WTC11 (cell line): ENCODE results near the gene PDK1. TPM values are rescaled to one million over a fixed set of nuclear protein-coding genes. Genes with fewer than 3 reads are reported as not detected.

ENCODE experiments used
- ATAC-seq: fragments of 200-7000 bp; cut with Tn5 transposase; 2 replicates; pipeline ENCODE4 v1.10.0; 2021; ENCODE audit warnings: mild to moderate bottlenecking, moderate library complexity
- CTCF ChIA-PET: fragments of 300-600 bp; sonication (Branson Sonifier 250); formaldehyde crosslinking; loops from one replicate; lab custom pipeline; 2021; ENCODE audit warnings: antibody characterized with exemption; lab: Charles Lee
- POLR2A ChIA-PET: fragments of 350-600 bp; sonication (Branson Sonifier 250); formaldehyde crosslinking; loops from one replicate; lab custom pipeline; 2021; ENCODE audit warnings: antibody characterized with exemption; lab: Charles Lee
- DNase-seq: peaks from one replicate; pipeline ENCODE4 v3.0.0; 2021; ENCODE audit warnings: low spot score
- H3K27ac Mint-ChIP-seq: 2 replicates; pipeline ENCODE4 v1.8.0; 2021; ENCODE audit warnings: mixed read lengths
- H3K27me3 Mint-ChIP-seq: 2 replicates; pipeline ENCODE4 v1.8.0; 2021; ENCODE audit warnings: low read depth, mild to moderate bottlenecking, moderate library complexity, mixed read lengths
- H3K36me3 Mint-ChIP-seq: 2 replicates; pipeline ENCODE4 v1.8.0; 2021; ENCODE audit warnings: mixed read lengths
- H3K4me1 Mint-ChIP-seq: 2 replicates; pipeline ENCODE4 v1.8.0; 2022; ENCODE audit warnings: mixed read lengths
- H3K4me3 Mint-ChIP-seq: 2 replicates; pipeline ENCODE4 v1.8.0; 2021; ENCODE audit warnings: mild to moderate bottlenecking, moderate library complexity, mixed read lengths
- H3K9me3 Mint-ChIP-seq: 2 replicates; pipeline ENCODE4 v1.8.0; 2021; ENCODE audit warnings: mixed read lengths
- ATF1 ChIP-seq: sonication (generic); formaldehyde crosslinking; IDR thresholded peaks from 2 replicates; pipeline ENCODE4 v1.8.1; 2023; ENCODE audit warnings: mild to moderate bottlenecking, moderate library complexity, missing genetic modification reagents
- CREM ChIP-seq: sonication (generic); formaldehyde crosslinking; IDR thresholded peaks from 2 replicates; pipeline ENCODE4 v1.8.1; 2022; ENCODE audit warnings: mild to moderate bottlenecking, missing genetic modification reagents, moderate library complexity
- GABPB1 ChIP-seq: sonication (generic); formaldehyde crosslinking; IDR thresholded peaks from 2 replicates; pipeline ENCODE4 v1.8.1; 2023; ENCODE audit warnings: mild to moderate bottlenecking, missing genetic modification reagents
- HMGA2 ChIP-seq: fragments of 250-450 bp; sonication (Bioruptor Pico); IDR thresholded peaks from 2 replicates; pipeline ENCODE4 v1.4.0; 2021; ENCODE audit warnings: mild to moderate bottlenecking, moderate library complexity
- NFATC4 ChIP-seq: fragments of 250-450 bp; sonication (Bioruptor Pico); IDR thresholded peaks from 2 replicates; pipeline ENCODE4 v1.9.0; 2021; ENCODE audit warnings: mild to moderate bottlenecking
- NFYB ChIP-seq: sonication (generic); formaldehyde crosslinking; conservative IDR thresholded peaks from 2 replicates; pipeline ENCODE4 v1.8.0; 2022; ENCODE audit warnings: low read depth, missing genetic modification reagents
- OVOL2 ChIP-seq: fragments of 250-450 bp; sonication (Bioruptor Pico); IDR thresholded peaks from 2 replicates; pipeline ENCODE4 v1.9.0; 2021; ENCODE audit warnings: mild to moderate bottlenecking, borderline replicate concordance
- SP1 ChIP-seq: sonication (generic); formaldehyde crosslinking; conservative IDR thresholded peaks from 2 replicates; pipeline ENCODE4 v1.8.1; 2022; ENCODE audit warnings: missing genetic modification reagents
- TEAD4 ChIP-seq: sonication (generic); formaldehyde crosslinking; IDR thresholded peaks from 2 replicates; pipeline ENCODE4 v1.8.0; 2022; ENCODE audit warnings: mild to moderate bottlenecking, missing genetic modification reagents
- ZNF121 ChIP-seq: sonication (generic); formaldehyde crosslinking; IDR thresholded peaks from 2 replicates; pipeline ENCODE4 v1.8.0; 2023; ENCODE audit warnings: missing genetic modification reagents
- ZNF232 ChIP-seq: sonication (generic); formaldehyde crosslinking; IDR thresholded peaks from 2 replicates; pipeline ENCODE4 v1.8.0; 2022; ENCODE audit warnings: mild to moderate bottlenecking, missing genetic modification reagents
- ZNF396 ChIP-seq: fragments of 250-450 bp; sonication (Bioruptor Pico); IDR thresholded peaks from 2 replicates; pipeline ENCODE4 v1.8.0; 2021; ENCODE audit warnings: mild to moderate bottlenecking, moderate library complexity, borderline replicate concordance
- ZNF416 ChIP-seq: fragments of 250-450 bp; sonication (Bioruptor Pico); IDR thresholded peaks from 2 replicates; pipeline ENCODE4 v1.9.0; 2021; ENCODE audit warnings: mild to moderate bottlenecking, inconsistent platforms
- ZNF671 ChIP-seq: fragments of 250-450 bp; sonication (Bioruptor Pico); IDR thresholded peaks from 2 replicates; pipeline ENCODE4 v1.8.0; 2021; ENCODE audit warnings: mild to moderate bottlenecking
- total RNA-seq: library from RNA; stranded (reverse); gene quantifications from 3 replicates; pipeline ENCODE4 v1.2.3, GENCODE V29; 2021
- TF ChIP-seq, protein P1 (sequence below): fragments of 250-450 bp; sonication (Bioruptor Pico); IDR thresholded peaks from 2 replicates; pipeline ENCODE4 v1.9.0; 2021; ENCODE audit warnings: mild to moderate bottlenecking, borderline replicate concordance
- TF ChIP-seq, protein P2 (sequence below): sonication (generic); formaldehyde crosslinking; IDR thresholded peaks from 2 replicates; pipeline ENCODE4 v1.8.0; 2022; ENCODE audit warnings: mild to moderate bottlenecking, missing genetic modification reagents
- TF ChIP-seq, protein P3 (sequence below): sonication (generic); formaldehyde crosslinking; IDR thresholded peaks from 2 replicates; pipeline ENCODE4 v1.8.0; 2023; ENCODE audit warnings: missing genetic modification reagents, mild to moderate bottlenecking, borderline replicate concordance
- TF ChIP-seq, protein P4 (sequence below): fragments of 250-450 bp; sonication (Bioruptor Pico); IDR thresholded peaks from 2 replicates; pipeline ENCODE4 v1.9.0; 2021; ENCODE audit warnings: mild to moderate bottlenecking
- TF ChIP-seq, protein P5 (sequence below): fragments of 250-450 bp; sonication (Bioruptor Pico); IDR thresholded peaks from 2 replicates; pipeline ENCODE4 v2.1.2; 2022; ENCODE audit warnings: mild to moderate bottlenecking, moderate library complexity
- TF ChIP-seq, protein P6 (sequence below): fragments of 250-450 bp; sonication (Bioruptor Pico); IDR thresholded peaks from 2 replicates; pipeline ENCODE4 v1.8.0; 2021; ENCODE audit warnings: mild to moderate bottlenecking
- TF ChIP-seq, protein P7 (sequence below): sonication (generic); formaldehyde crosslinking; IDR thresholded peaks from 2 replicates; pipeline ENCODE4 v1.8.1; 2023; ENCODE audit warnings: mild to moderate bottlenecking, missing genetic modification reagents, moderate library complexity
- TF ChIP-seq, protein P8 (sequence below): sonication (generic); formaldehyde crosslinking; IDR thresholded peaks from 2 replicates; pipeline ENCODE4 v1.8.1; 2023; ENCODE audit warnings: mild to moderate bottlenecking, missing genetic modification reagents

PDK1 gene
- total RNA-seq, 1 experiment from 2014 or later, result 22.9 TPM

DNA sequence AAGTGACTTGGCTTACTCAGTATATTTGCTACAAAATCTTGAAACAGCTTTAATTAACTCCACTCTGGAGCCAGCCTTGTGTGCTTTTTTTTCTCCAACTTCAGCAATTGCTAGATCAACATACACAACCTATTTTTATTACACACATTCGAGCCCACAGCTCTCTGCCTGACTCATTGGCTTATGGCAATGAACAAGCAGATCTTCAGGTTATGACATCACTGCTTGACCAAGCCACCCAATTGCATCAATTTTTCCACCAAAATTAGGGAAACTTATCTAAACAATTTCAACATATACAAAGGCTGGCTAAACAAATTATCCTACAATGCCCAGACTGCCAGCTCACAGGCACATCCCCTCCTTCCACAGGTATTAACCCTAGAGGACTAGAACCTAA is 39.6 kb upstream of the PDK1 start (continued):
- TF ChIP-seq, protein P1, sequence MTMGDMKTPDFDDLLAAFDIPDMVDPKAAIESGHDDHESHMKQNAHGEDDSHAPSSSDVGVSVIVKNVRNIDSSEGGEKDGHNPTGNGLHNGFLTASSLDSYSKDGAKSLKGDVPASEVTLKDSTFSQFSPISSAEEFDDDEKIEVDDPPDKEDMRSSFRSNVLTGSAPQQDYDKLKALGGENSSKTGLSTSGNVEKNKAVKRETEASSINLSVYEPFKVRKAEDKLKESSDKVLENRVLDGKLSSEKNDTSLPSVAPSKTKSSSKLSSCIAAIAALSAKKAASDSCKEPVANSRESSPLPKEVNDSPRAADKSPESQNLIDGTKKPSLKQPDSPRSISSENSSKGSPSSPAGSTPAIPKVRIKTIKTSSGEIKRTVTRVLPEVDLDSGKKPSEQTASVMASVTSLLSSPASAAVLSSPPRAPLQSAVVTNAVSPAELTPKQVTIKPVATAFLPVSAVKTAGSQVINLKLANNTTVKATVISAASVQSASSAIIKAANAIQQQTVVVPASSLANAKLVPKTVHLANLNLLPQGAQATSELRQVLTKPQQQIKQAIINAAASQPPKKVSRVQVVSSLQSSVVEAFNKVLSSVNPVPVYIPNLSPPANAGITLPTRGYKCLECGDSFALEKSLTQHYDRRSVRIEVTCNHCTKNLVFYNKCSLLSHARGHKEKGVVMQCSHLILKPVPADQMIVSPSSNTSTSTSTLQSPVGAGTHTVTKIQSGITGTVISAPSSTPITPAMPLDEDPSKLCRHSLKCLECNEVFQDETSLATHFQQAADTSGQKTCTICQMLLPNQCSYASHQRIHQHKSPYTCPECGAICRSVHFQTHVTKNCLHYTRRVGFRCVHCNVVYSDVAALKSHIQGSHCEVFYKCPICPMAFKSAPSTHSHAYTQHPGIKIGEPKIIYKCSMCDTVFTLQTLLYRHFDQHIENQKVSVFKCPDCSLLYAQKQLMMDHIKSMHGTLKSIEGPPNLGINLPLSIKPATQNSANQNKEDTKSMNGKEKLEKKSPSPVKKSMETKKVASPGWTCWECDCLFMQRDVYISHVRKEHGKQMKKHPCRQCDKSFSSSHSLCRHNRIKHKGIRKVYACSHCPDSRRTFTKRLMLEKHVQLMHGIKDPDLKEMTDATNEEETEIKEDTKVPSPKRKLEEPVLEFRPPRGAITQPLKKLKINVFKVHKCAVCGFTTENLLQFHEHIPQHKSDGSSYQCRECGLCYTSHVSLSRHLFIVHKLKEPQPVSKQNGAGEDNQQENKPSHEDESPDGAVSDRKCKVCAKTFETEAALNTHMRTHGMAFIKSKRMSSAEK (CRISPR knock-in tag), result no peak
- TF ChIP-seq ZNF416, result no peak
- TF ChIP-seq ZNF121 (CRISPR knock-in tag), result no peak
- TF ChIP-seq, protein P2, sequence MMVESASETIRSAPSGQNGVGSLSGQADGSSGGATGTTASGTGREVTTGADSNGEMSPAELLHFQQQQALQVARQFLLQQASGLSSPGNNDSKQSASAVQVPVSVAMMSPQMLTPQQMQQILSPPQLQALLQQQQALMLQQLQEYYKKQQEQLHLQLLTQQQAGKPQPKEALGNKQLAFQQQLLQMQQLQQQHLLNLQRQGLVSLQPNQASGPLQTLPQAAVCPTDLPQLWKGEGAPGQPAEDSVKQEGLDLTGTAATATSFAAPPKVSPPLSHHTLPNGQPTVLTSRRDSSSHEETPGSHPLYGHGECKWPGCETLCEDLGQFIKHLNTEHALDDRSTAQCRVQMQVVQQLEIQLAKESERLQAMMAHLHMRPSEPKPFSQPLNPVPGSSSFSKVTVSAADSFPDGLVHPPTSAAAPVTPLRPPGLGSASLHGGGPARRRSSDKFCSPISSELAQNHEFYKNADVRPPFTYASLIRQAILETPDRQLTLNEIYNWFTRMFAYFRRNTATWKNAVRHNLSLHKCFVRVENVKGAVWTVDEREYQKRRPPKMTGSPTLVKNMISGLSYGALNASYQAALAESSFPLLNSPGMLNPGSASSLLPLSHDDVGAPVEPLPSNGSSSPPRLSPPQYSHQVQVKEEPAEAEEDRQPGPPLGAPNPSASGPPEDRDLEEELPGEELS (CRISPR knock-in tag), result no peak
- TF ChIP-seq, protein P3, sequence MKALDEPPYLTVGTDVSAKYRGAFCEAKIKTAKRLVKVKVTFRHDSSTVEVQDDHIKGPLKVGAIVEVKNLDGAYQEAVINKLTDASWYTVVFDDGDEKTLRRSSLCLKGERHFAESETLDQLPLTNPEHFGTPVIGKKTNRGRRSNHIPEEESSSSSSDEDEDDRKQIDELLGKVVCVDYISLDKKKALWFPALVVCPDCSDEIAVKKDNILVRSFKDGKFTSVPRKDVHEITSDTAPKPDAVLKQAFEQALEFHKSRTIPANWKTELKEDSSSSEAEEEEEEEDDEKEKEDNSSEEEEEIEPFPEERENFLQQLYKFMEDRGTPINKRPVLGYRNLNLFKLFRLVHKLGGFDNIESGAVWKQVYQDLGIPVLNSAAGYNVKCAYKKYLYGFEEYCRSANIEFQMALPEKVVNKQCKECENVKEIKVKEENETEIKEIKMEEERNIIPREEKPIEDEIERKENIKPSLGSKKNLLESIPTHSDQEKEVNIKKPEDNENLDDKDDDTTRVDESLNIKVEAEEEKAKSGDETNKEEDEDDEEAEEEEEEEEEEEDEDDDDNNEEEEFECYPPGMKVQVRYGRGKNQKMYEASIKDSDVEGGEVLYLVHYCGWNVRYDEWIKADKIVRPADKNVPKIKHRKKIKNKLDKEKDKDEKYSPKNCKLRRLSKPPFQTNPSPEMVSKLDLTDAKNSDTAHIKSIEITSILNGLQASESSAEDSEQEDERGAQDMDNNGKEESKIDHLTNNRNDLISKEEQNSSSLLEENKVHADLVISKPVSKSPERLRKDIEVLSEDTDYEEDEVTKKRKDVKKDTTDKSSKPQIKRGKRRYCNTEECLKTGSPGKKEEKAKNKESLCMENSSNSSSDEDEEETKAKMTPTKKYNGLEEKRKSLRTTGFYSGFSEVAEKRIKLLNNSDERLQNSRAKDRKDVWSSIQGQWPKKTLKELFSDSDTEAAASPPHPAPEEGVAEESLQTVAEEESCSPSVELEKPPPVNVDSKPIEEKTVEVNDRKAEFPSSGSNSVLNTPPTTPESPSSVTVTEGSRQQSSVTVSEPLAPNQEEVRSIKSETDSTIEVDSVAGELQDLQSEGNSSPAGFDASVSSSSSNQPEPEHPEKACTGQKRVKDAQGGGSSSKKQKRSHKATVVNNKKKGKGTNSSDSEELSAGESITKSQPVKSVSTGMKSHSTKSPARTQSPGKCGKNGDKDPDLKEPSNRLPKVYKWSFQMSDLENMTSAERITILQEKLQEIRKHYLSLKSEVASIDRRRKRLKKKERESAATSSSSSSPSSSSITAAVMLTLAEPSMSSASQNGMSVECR (CRISPR knock-in tag), result no peak
- TF ChIP-seq SP1, result no peak
- TF ChIP-seq CREM (CRISPR knock-in tag), result no peak
- TF ChIP-seq TEAD4, result no peak
- TF ChIP-seq, protein P4, sequence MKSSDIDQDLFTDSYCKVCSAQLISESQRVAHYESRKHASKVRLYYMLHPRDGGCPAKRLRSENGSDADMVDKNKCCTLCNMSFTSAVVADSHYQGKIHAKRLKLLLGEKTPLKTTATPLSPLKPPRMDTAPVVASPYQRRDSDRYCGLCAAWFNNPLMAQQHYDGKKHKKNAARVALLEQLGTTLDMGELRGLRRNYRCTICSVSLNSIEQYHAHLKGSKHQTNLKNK (CRISPR knock-in tag), result no peak

DNA sequence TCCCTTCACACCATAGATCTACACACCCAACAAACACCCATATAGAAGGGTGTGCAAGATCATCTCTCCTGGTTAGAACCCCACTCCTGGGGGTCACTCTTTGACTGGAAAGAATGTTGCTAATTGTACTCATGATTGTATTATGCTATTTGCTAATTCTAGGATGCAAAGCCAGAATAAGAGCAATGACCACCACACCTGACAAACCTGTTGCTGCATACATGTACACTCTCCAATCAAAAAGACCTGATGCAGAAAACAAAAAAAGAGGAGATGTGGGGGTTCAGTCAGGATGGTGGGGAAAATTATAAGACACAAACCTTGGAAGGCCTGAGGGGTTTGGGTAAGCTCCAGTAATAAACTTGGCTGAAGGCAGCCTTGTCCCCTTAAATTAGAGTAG is 36.9 kb upstream of the PDK1 start:
- no peaks in the 10 kb centered on the region; the same call in 1 of the 2 replicates for H3K27me3 Mint-ChIP-seq
- no peak for ATAC-seq
- H3K4me1 Mint-ChIP-seq, result peaks cover 8% of the 10 kb centered on the region; the same call in 1 of the 2 replicates
- no peak for DNase-seq
- POLR2A ChIA-PET, result no interaction called here
- H3K9me3 Mint-ChIP-seq, result peaks cover 87% of the 10 kb centered on the region
- peaks cover 52% of the 10 kb centered on the region for H3K36me3 Mint-ChIP-seq
- H3K4me3 Mint-ChIP-seq, result no peak overlapping the region
- CTCF ChIA-PET, result no interaction called here
- no peak overlapping the region for H3K27ac Mint-ChIP-seq
- no peak for TF ChIP-seq ATF1 (CRISPR knock-in tag)
- TF ChIP-seq ZNF671 (CRISPR knock-in tag), result no peak
- TF ChIP-seq OVOL2 (CRISPR knock-in tag), result no peak
- TF ChIP-seq, protein P5, sequence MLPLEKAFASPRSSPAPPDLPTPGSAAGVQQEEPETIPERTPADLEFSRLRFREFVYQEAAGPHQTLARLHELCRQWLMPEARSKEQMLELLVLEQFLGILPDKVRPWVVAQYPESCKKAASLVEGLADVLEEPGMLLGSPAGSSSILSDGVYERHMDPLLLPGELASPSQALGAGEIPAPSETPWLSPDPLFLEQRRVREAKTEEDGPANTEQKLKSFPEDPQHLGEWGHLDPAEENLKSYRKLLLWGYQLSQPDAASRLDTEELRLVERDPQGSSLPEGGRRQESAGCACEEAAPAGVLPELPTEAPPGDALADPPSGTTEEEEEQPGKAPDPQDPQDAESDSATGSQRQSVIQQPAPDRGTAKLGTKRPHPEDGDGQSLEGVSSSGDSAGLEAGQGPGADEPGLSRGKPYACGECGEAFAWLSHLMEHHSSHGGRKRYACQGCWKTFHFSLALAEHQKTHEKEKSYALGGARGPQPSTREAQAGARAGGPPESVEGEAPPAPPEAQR (CRISPR knock-in tag), result no peak
- TF ChIP-seq, protein P6, sequence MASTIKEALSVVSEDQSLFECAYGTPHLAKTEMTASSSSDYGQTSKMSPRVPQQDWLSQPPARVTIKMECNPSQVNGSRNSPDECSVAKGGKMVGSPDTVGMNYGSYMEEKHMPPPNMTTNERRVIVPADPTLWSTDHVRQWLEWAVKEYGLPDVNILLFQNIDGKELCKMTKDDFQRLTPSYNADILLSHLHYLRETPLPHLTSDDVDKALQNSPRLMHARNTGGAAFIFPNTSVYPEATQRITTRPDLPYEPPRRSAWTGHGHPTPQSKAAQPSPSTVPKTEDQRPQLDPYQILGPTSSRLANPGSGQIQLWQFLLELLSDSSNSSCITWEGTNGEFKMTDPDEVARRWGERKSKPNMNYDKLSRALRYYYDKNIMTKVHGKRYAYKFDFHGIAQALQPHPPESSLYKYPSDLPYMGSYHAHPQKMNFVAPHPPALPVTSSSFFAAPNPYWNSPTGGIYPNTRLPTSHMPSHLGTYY (CRISPR knock-in tag), result no peak
- no peak for TF ChIP-seq NFYB (CRISPR knock-in tag)
- no peak for TF ChIP-seq HMGA2 (CRISPR knock-in tag)
- TF ChIP-seq NFATC4, result no peak
- TF ChIP-seq, protein P7, sequence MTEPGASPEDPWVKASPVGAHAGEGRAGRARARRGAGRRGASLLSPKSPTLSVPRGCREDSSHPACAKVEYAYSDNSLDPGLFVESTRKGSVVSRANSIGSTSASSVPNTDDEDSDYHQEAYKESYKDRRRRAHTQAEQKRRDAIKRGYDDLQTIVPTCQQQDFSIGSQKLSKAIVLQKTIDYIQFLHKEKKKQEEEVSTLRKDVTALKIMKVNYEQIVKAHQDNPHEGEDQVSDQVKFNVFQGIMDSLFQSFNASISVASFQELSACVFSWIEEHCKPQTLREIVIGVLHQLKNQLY (CRISPR knock-in tag), result no peak
- TF ChIP-seq ZNF396, result no peak
- TF ChIP-seq GABPB1, result no peak
- no peak for TF ChIP-seq ZNF232 (CRISPR knock-in tag)
- TF ChIP-seq, protein P8, sequence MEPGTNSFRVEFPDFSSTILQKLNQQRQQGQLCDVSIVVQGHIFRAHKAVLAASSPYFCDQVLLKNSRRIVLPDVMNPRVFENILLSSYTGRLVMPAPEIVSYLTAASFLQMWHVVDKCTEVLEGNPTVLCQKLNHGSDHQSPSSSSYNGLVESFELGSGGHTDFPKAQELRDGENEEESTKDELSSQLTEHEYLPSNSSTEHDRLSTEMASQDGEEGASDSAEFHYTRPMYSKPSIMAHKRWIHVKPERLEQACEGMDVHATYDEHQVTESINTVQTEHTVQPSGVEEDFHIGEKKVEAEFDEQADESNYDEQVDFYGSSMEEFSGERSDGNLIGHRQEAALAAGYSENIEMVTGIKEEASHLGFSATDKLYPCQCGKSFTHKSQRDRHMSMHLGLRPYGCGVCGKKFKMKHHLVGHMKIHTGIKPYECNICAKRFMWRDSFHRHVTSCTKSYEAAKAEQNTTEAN, result no peak
